NCI-H1092 treated with DMSO at 0.1 percent for 48 hours (cell line): ENCODE results near the gene FMN1.
"Not testable (repeated sequence)": the region's sequence is repeated elsewhere in the genome, so short reads cannot be mapped to it uniquely, and the experiment has no call there.

ENCODE experiments used
- DNase-seq: peaks from one replicate; lab custom pipeline; 2025; lab: John Stamatoyannopoulos, UW

FMN1 gene

GRCh38 chr15:32966512-32966911, 228.0 kb downstream of the FMN1 start:
- DNase-seq, result no peak

GRCh38 chr15:32965897-32966296, 228.6 kb downstream of the FMN1 start:
- DNase-seq, result no peak

- DNase-seq, result no peak
Observed at GRCh38 chr15:32959077-32959476, 235.4 kb downstream of the FMN1 start.

- peak; percentile 22 for DNase-seq
Observed at GRCh38 chr15:32957219-32957618, 237.3 kb downstream of the FMN1 start.

- DNase-seq, result no peak
Observed at GRCh38 chr15:32956711-32957110, 237.8 kb downstream of the FMN1 start.

- peak; percentile 72 for DNase-seq
Observed at GRCh38 chr15:32956006-32956405, 238.5 kb downstream of the FMN1 start.

- DNase-seq, result no peak
Observed at GRCh38 chr15:32953533-32953910, 241.0 kb downstream of the FMN1 start.

GRCh38 chr15:32952901-32953532, 241.5 kb downstream of the FMN1 start:
- DNase-seq, result no peak

GRCh38 chr15:32951736-32952464, 242.6 kb downstream of the FMN1 start:
- no peak for DNase-seq

- not testable (repeated sequence) for DNase-seq
Observed at GRCh38 chr15:32950051-32950450, 244.5 kb downstream of the FMN1 start.

- DNase-seq, result no peak
Observed at GRCh38 chr15:32946210-32946609, 248.3 kb downstream of the FMN1 start.

GRCh38 chr15:32944431-32944830, 250.1 kb downstream of the FMN1 start:
- no peak for DNase-seq

GRCh38 chr15:32943711-32944110, 250.8 kb downstream of the FMN1 start:
- no peak for DNase-seq

- DNase-seq, result no peak
Observed at GRCh38 chr15:32942401-32942841, 252.1 kb downstream of the FMN1 start.

GRCh38 chr15:32941823-32942222, 252.7 kb downstream of the FMN1 start:
- no peak for DNase-seq

- no peak for DNase-seq
Observed at GRCh38 chr15:32936976-32937375, 257.5 kb downstream of the FMN1 start.

GRCh38 chr15:32936283-32936918, 258.1 kb downstream of the FMN1 start:
- peak; percentile 2 for DNase-seq

- no peak for DNase-seq
Observed at GRCh38 chr15:32935139-32935538, 259.4 kb downstream of the FMN1 start.

- DNase-seq, result no peak
Observed at GRCh38 chr15:32933236-32933635, 261.3 kb downstream of the FMN1 start.

- no peak for DNase-seq
Observed at GRCh38 chr15:32928876-32929275, 265.6 kb downstream of the FMN1 start.

- no peak for DNase-seq
Observed at GRCh38 chr15:32927124-32927523, 267.4 kb downstream of the FMN1 start.

GRCh38 chr15:32923176-32923575, 271.3 kb downstream of the FMN1 start:
- no peak for DNase-seq

- DNase-seq, result no peak
Observed at GRCh38 chr15:32922541-32922940, 272.0 kb downstream of the FMN1 start.
